Spleen (tissue), 7 donors: Measurements from ENCODE around the gene LYVE1.

Experiments
- POLR2A ChIP-seq, 3 donors: fragments of 450-650 bp; IDR thresholded peaks; one replicate each; pipeline ENCODE4 v1.5.1; 2017; ENCODE audit warnings: antibody characterized with exemption in 3 of 3, mild to moderate bottlenecking in 1 of 3
- TF ChIP-seq, protein P1 (sequence below), 11 experiments: fragments of 200-600 bp in 7 of 11; fragments of 450-650 bp in 4 of 11; sonication (generic) in 4 of 11; IDR thresholded peaks in 8 of 11; conservative IDR thresholded peaks in 3 of 11; 1 replicate in 7 of 11; 2 replicates in 4 of 11; pipeline versions ENCODE4 v1.4.0 to v1.8.0; 2016 to 2021; ENCODE audit warnings: antibody characterized with exemption in 11 of 11, inconsistent platforms in 4 of 11, mild to moderate bottlenecking in 1 of 11
- donor health status: DM: no; HTN: no; CAD: no; lungs with moderate emphysema.
- donor health status: DM: no; HTN: no; CAD: no.
- donor health status: DM: no; HTN: no; CAD: no.

- TF ChIP-seq, protein P1, sequence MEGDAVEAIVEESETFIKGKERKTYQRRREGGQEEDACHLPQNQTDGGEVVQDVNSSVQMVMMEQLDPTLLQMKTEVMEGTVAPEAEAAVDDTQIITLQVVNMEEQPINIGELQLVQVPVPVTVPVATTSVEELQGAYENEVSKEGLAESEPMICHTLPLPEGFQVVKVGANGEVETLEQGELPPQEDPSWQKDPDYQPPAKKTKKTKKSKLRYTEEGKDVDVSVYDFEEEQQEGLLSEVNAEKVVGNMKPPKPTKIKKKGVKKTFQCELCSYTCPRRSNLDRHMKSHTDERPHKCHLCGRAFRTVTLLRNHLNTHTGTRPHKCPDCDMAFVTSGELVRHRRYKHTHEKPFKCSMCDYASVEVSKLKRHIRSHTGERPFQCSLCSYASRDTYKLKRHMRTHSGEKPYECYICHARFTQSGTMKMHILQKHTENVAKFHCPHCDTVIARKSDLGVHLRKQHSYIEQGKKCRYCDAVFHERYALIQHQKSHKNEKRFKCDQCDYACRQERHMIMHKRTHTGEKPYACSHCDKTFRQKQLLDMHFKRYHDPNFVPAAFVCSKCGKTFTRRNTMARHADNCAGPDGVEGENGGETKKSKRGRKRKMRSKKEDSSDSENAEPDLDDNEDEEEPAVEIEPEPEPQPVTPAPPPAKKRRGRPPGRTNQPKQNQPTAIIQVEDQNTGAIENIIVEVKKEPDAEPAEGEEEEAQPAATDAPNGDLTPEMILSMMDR (IDR thresholded peaks at IDR 0.05 in 8 of 11, conservative IDR thresholded peaks at IDR 0.05 in 3 of 11): peak in 7 of 11 experiments; percentile 14 to 55 (median 41)
- TF ChIP-seq POLR2A (IDR thresholded peaks at IDR 0.05): no peak
Measured at GRCh38 chr11:10514202-10514601, 54.3 kb downstream of the LYVE1 start.
